Uterus (tissue), 2 donors: ENCODE measurements around the gene UCK2.

Experiments
- CTCF ChIP-seq, 4 experiments: fragments of 200-600 bp in 2 of 4; fragments of 450-650 bp in 2 of 4; sonication (generic) in 2 of 4; IDR thresholded peaks; one replicate each; pipeline ENCODE4 v1.5.1; 2016 to 2019; ENCODE audit warnings: antibody characterized with exemption in 4 of 4, mild to moderate bottlenecking in 2 of 4, moderate library complexity in 1 of 4
- POLR2A ChIP-seq, 2 donors: fragments of 450-650 bp; IDR thresholded peaks; one replicate each; pipeline ENCODE4 v1.6.1; 2016; ENCODE audit warnings: antibody characterized with exemption in 2 of 2, mild to moderate bottlenecking in 1 of 2, moderate library complexity in 1 of 2

- TF ChIP-seq CTCF (IDR thresholded peaks at IDR 0.05) (no peak), POLR2A (IDR thresholded peaks at IDR 0.05) (no peak)
These were observed 19.8 kb upstream of the UCK2 start for GRCh38 chr1:165807613-165808012.
